BJ (cell line): ENCODE results near the gene PDK3. TPM values are rescaled to one million over a fixed set of nuclear protein-coding genes. Genes with fewer than 3 reads are reported as not detected.

Experiments used
- CTCF ChIA-PET: fragments of 350-600 bp; formaldehyde crosslinking; extraction: SDS; loops from one replicate; lab custom pipeline; 2021; ENCODE audit warnings: antibody characterized with exemption, inconsistent platforms; lab: Yijun Ruan, JAX
- POLR2A ChIA-PET: fragments of 300-600 bp; sonication (Branson Sonifier 250); formaldehyde crosslinking; extraction: SDS; loops from one replicate; lab custom pipeline; 2021; ENCODE audit warnings: antibody characterized with exemption; lab: Charles Lee
- DNase-seq: peaks from one replicate; pipeline ENCODE4 v3.0.0-alpha.2; 2011; ENCODE audit warnings: low read depth
- H3K27me3 ChIP-seq: 2 replicates; pipeline ENCODE4 v1.6.0; 2011; ENCODE audit warnings: low read length; ENCODE audit not compliant: control insufficient read depth, insufficient read depth
- H3K36me3 ChIP-seq: 2 replicates; pipeline ENCODE4 v1.5.1; 2011; ENCODE audit warnings: low read length; ENCODE audit not compliant: control insufficient read depth, insufficient read depth
- H3K4me3 ChIP-seq: 2 replicates; pipeline ENCODE4 v1.5.1; 2011; ENCODE audit warnings: low read depth, mild to moderate bottlenecking, control low read depth, low read length
- polyA plus RNA-seq: library from polyadenylated mRNA; depleted of rRNA; stranded (reverse); fragments of >200 nt; gene quantifications from 2 replicates; pipeline ENCODE4 v1.2.3, GENCODE V29; 2011
- TF ChIP-seq, protein P1 (sequence below): IDR thresholded peaks from 2 replicates; pipeline ENCODE4 v1.5.1; 2011; ENCODE audit warnings: low read depth, mild to moderate bottlenecking, control low read depth, inconsistent platforms, low read length, moderate library complexity; ENCODE audit not compliant: insufficient read depth

Gene PDK3
- polyA plus RNA-seq, 1 experiment, result 2.4 TPM

- H3K36me3 ChIP-seq, result no peaks in the 10 kb centered on the region
- TF ChIP-seq, protein P1, sequence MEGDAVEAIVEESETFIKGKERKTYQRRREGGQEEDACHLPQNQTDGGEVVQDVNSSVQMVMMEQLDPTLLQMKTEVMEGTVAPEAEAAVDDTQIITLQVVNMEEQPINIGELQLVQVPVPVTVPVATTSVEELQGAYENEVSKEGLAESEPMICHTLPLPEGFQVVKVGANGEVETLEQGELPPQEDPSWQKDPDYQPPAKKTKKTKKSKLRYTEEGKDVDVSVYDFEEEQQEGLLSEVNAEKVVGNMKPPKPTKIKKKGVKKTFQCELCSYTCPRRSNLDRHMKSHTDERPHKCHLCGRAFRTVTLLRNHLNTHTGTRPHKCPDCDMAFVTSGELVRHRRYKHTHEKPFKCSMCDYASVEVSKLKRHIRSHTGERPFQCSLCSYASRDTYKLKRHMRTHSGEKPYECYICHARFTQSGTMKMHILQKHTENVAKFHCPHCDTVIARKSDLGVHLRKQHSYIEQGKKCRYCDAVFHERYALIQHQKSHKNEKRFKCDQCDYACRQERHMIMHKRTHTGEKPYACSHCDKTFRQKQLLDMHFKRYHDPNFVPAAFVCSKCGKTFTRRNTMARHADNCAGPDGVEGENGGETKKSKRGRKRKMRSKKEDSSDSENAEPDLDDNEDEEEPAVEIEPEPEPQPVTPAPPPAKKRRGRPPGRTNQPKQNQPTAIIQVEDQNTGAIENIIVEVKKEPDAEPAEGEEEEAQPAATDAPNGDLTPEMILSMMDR, result no peak
- H3K4me3 ChIP-seq, result no peak overlapping the region
- POLR2A ChIA-PET, result no interaction called here
- H3K27me3 ChIP-seq, result no peaks in the 10 kb centered on the region
- no peak for DNase-seq
- CTCF ChIA-PET, result no interaction called here
Observed at GRCh38 chrX:24483596-24483995, 18.5 kb downstream of the PDK3 start.

- Histone ChIP-seq H3K27me3 (no peaks in the 10 kb centered on the region), H3K4me3 (no peak overlapping the region), H3K36me3 (no peaks in the 10 kb centered on the region)
- CTCF ChIA-PET, result no interaction called here
- DNase-seq, result no peak
- POLR2A ChIA-PET, result no interaction called here
- TF ChIP-seq, protein P1, result no peak
Observed at GRCh38 chrX:24485323-24485722, 20.2 kb downstream of the PDK3 start.

DNA sequence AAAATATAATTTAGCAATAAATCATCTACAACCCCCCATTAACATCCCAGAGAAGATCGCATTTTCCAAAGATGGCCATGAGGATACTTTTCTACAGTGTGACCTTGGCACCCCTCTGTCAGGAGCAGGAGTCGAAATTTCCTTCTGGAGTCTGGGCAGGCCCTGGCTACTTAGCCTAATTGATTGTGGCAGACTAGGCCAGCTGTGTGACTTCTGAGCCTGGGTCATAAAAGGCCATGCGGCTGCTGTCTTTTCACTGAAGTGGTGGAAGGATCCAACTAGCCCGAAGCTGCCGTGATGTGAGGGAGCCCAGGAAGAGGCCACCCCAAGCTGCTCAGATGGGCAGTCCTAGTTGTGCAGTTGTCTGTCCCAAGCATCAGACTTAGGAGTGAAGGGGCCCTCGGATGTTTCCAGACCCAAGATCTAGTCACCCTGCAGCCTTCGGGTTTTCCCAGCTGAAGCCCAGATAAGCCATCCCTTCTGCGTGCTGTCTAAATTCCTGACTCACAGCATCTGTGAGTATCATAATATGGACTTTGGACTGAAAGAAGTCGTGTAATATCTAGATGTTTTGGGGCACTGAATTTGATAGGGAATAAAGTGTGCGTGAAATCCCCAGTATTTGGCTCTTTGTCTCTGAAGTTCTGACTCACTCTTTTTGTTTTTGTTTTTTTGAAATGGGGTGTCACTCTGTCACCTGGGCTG, 21.0 kb downstream of the PDK3 start:
- POLR2A ChIA-PET, result no interaction called here
- CTCF ChIA-PET, result no interaction called here
- Histone ChIP-seq H3K4me3 (no peak overlapping the region), H3K36me3 (no peaks in the 10 kb centered on the region), H3K27me3 (no peaks in the 10 kb centered on the region)
- no peak for DNase-seq
- TF ChIP-seq, protein P1, result no peak

- Histone ChIP-seq H3K36me3 (no peaks in the 10 kb centered on the region), H3K27me3 (no peaks in the 10 kb centered on the region), H3K4me3 (no peak overlapping the region)
- TF ChIP-seq, protein P1, result no peak
- POLR2A ChIA-PET, result no interaction called here
- CTCF ChIA-PET, result no interaction called here
- no peak for DNase-seq
Observed at GRCh38 chrX:24487571-24487970, 22.5 kb downstream of the PDK3 start.

GRCh38 chrX:24491741-24492140, 26.7 kb downstream of the PDK3 start:
- POLR2A ChIA-PET, result no interaction called here
- Histone ChIP-seq H3K27me3 (no peaks in the 10 kb centered on the region), H3K36me3 (no peaks in the 10 kb centered on the region), H3K4me3 (no peak overlapping the region)
- DNase-seq, result no peak
- CTCF ChIA-PET, result no interaction called here
- TF ChIP-seq, protein P1, result no peak
